Stimulated activated CD4-positive, alpha-beta T cell treated with anti-CD3 and anti-CD28 coated beads, TNF-alpha, amount 100 ng/mL, for 48 hours (primary cell): Measurements from ENCODE around the gene DRD1.
"Not testable (repeated sequence)": the region's sequence is repeated elsewhere in the genome, so short reads cannot be mapped to it uniquely, and the experiment has no call there.

Experiments
- DNase-seq, 3 donors: peaks; one replicate each; pipeline ENCODE4 v3.0.0-alpha.2; 2020; ENCODE audit warnings: low read depth in 3 of 3

DRD1 gene

GRCh38 chr5:175467983-175468690, 24.2 kb upstream of the DRD1 start:
- DNase-seq: no peak

- no peak for DNase-seq
Observed at GRCh38 chr5:175466700-175467318, 22.8 kb upstream of the DRD1 start.

- DNase-seq: no peak
Observed at GRCh38 chr5:175465282-175465681, 21.3 kb upstream of the DRD1 start.

- DNase-seq: no peak
Observed at GRCh38 chr5:175464942-175465233, 20.9 kb upstream of the DRD1 start.

- DNase-seq: peak; percentile 42 to 65 (median 57)
Observed at GRCh38 chr5:175464074-175464941, 20.3 kb upstream of the DRD1 start.

- DNase-seq: no peak
Observed at GRCh38 chr5:175463641-175464040, 19.7 kb upstream of the DRD1 start.

GRCh38 chr5:175461370-175461769, 17.4 kb upstream of the DRD1 start:
- no peak for DNase-seq

GRCh38 chr5:175460552-175460951, 16.6 kb upstream of the DRD1 start:
- DNase-seq: no peak

GRCh38 chr5:175460126-175460525, 16.1 kb upstream of the DRD1 start:
- DNase-seq: no peak

- no peak for DNase-seq
Observed at GRCh38 chr5:175457466-175457865, 13.5 kb upstream of the DRD1 start.

- DNase-seq: no peak
Observed at GRCh38 chr5:175456105-175456742, 12.2 kb upstream of the DRD1 start.

- not testable (repeated sequence) for DNase-seq
Observed at GRCh38 chr5:175454338-175454737, 10.4 kb upstream of the DRD1 start.

GRCh38 chr5:175452166-175452565, 8.2 kb upstream of the DRD1 start:
- no peak for DNase-seq

- DNase-seq: no peak
Observed at GRCh38 chr5:175448276-175448675, 4.3 kb upstream of the DRD1 start.

GRCh38 chr5:175447571-175447970, 3.6 kb upstream of the DRD1 start:
- no peak for DNase-seq

- not testable (repeated sequence) for DNase-seq
Observed at GRCh38 chr5:175446378-175446777, 2.4 kb upstream of the DRD1 start.

- DNase-seq: no peak
Observed at GRCh38 chr5:175444905-175445456, 999 bp upstream of the DRD1 start.

GRCh38 chr5:175443514-175444059, 395 bp downstream of the DRD1 start:
- no peak for DNase-seq

GRCh38 chr5:175438234-175438857, 5.6 kb downstream of the DRD1 start:
- DNase-seq: no peak

GRCh38 chr5:175436359-175436758, 7.6 kb downstream of the DRD1 start:
- no peak for DNase-seq

- no peak for DNase-seq
Observed at GRCh38 chr5:175434800-175435199, 9.2 kb downstream of the DRD1 start.
